Activated T-cell treated with anti-CD3 and anti-CD28 coated beads, Interleukin-2, amount 50 U/mL, for 4 hours (primary cell): ENCODE data around the gene CD24. TPM values are rescaled to one million over a fixed set of nuclear protein-coding genes. Genes with fewer than 3 reads are reported as not detected.

Experiments
- ATAC-seq, 2 donors: fragments of 200-7000 bp; cut with Tn5 transposase; one replicate each; pipeline ENCODE4 v1.10.0; 2021
- DNase-seq: peaks from one replicate; pipeline ENCODE4 v3.0.0-alpha.2; 2020
- H3K27me3 Mint-ChIP-seq: one replicate; pipeline ENCODE4 v1.8.0; 2021; ENCODE audit warnings: low read depth, mixed read lengths
- H3K36me3 Mint-ChIP-seq: one replicate; pipeline ENCODE4 v1.8.0; 2022; ENCODE audit warnings: mixed read lengths; ENCODE audit not compliant: insufficient read depth
- H3K4me1 Mint-ChIP-seq: one replicate; pipeline ENCODE4 v1.8.0; 2021; ENCODE audit warnings: low read depth, mixed read lengths
- H3K4me3 Mint-ChIP-seq: one replicate; pipeline ENCODE4 v1.8.0; 2021; ENCODE audit warnings: mild to moderate bottlenecking, moderate library complexity, mixed read lengths
- H3K9me3 Mint-ChIP-seq: one replicate; pipeline ENCODE4 v1.8.0; 2021; ENCODE audit warnings: mixed read lengths
- total RNA-seq, 3 donors: library from RNA; stranded (reverse); gene quantifications; one replicate each; pipeline ENCODE4 v1.2.1, GENCODE V29; 2021

The CD24 gene
- total RNA-seq, 3 donors from 2014 or later: 1.7 to 2.3 (median 1.7) TPM

- ATAC-seq: no peak
- no peaks in the 10 kb centered on the region for H3K36me3 Mint-ChIP-seq
- no peak for DNase-seq
- H3K27me3 Mint-ChIP-seq: peaks cover 16% of the 10 kb centered on the region
- H3K4me1 Mint-ChIP-seq: no peaks in the 10 kb centered on the region
- H3K9me3 Mint-ChIP-seq: peaks cover 11% of the 10 kb centered on the region
- H3K4me3 Mint-ChIP-seq: no peak overlapping the region
Observed at GRCh38 chr6:106961136-106961535, 13.4 kb downstream of the CD24 start.

GRCh38 chr6:106959985-106960384 lies 14.5 kb downstream of the CD24 start:
- H3K9me3 Mint-ChIP-seq: peaks cover 11% of the 10 kb centered on the region
- no peaks in the 10 kb centered on the region for H3K4me1 Mint-ChIP-seq
- DNase-seq (no peak), ATAC-seq (no peak)
- H3K27me3 Mint-ChIP-seq: peaks cover 16% of the 10 kb centered on the region
- H3K36me3 Mint-ChIP-seq: no peaks in the 10 kb centered on the region
- H3K4me3 Mint-ChIP-seq: no peak overlapping the region

- ATAC-seq: no peak
- H3K9me3 Mint-ChIP-seq: no peaks in the 10 kb centered on the region
- H3K4me1 Mint-ChIP-seq: no peaks in the 10 kb centered on the region
- no peak overlapping the region for H3K4me3 Mint-ChIP-seq
- no peaks in the 10 kb centered on the region for H3K36me3 Mint-ChIP-seq
- no peak for DNase-seq
- peaks cover 47% of the 10 kb centered on the region for H3K27me3 Mint-ChIP-seq
Observed at GRCh38 chr6:106939848-106940247, 34.7 kb downstream of the CD24 start.

GRCh38 chr6:106939208-106939607 lies 35.3 kb downstream of the CD24 start:
- H3K4me1 Mint-ChIP-seq: no peaks in the 10 kb centered on the region
- no peaks in the 10 kb centered on the region for H3K9me3 Mint-ChIP-seq
- H3K36me3 Mint-ChIP-seq: no peaks in the 10 kb centered on the region
- peaks cover 47% of the 10 kb centered on the region for H3K27me3 Mint-ChIP-seq
- ATAC-seq (no peak), DNase-seq (no peak)
- H3K4me3 Mint-ChIP-seq: no peak overlapping the region

DNA sequence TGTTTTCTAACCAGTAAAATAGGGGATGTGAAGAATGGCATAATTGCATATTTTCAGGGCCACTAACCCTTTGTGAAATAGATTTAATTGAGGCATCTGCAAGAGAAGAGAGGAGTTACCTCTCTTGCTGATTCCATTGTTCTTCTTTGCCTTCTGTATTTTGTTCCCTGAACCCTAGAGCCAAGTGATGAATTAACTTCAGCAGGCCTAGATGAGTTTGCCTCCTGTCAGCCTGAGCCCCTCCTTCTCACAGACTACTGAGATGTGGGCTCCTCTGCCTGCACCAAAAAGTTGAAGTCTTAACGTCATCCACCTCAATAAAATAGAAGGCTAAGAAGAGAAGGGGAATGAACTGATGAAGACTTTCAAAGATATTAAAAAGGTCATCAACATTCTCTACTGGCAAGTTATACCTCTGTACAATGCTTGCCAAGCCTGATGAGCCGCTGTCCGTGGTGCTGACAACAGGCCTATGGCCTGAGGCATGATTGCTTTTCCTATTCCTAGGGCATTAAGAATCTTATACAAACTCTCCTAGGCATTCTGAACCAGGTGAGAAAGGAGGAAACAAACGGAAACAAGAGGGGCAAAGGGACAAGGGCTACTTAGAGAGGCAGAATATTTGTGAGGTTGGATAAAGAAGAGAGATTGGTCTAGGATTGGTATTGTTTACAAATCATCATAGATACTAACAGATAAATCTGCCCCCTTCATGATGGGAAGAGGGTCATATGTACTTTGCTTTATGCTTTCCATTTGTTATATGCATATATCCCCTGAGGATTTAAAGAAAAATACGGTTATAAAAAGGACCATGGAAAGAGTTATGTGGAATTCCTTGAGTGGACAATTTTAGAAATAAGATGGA lies 46.8 kb downstream of the CD24 start:
- Mint-ChIP-seq H3K4me1 (no peaks in the 10 kb centered on the region), H3K9me3 (no peaks in the 10 kb centered on the region), H3K4me3 (no peak overlapping the region), H3K27me3 (peaks cover 19% of the 10 kb centered on the region), H3K36me3 (no peaks in the 10 kb centered on the region)
- ATAC-seq (no peak), DNase-seq (no peak)

DNA sequence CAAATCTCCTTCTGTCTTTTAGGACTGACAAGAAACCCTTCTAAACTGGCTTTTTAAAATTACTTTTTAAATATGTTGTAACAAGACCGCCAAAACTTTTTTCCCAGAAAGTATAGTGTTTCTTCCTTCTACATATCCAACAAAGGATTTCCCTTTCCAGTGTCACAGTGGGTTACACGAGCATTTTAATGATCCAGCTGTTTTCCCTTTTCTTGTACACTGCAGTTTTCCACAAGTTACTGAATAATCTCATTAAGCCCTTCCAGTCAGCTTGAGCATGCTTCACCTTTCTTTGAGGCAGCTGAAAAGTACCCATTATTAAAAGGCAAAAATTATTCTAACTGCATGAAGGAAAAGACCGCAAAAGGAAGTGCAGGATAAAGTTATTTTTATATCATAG lies 48.6 kb downstream of the CD24 start:
- H3K9me3 Mint-ChIP-seq: no peaks in the 10 kb centered on the region
- no peaks in the 10 kb centered on the region for H3K36me3 Mint-ChIP-seq
- no peak for ATAC-seq
- no peak overlapping the region for H3K4me3 Mint-ChIP-seq
- H3K4me1 Mint-ChIP-seq: no peaks in the 10 kb centered on the region
- peaks cover 21% of the 10 kb centered on the region for H3K27me3 Mint-ChIP-seq
- DNase-seq: no peak

GRCh38 chr6:106924694-106925523 lies 49.6 kb downstream of the CD24 start:
- H3K4me1 Mint-ChIP-seq: no peaks in the 10 kb centered on the region

DNA sequence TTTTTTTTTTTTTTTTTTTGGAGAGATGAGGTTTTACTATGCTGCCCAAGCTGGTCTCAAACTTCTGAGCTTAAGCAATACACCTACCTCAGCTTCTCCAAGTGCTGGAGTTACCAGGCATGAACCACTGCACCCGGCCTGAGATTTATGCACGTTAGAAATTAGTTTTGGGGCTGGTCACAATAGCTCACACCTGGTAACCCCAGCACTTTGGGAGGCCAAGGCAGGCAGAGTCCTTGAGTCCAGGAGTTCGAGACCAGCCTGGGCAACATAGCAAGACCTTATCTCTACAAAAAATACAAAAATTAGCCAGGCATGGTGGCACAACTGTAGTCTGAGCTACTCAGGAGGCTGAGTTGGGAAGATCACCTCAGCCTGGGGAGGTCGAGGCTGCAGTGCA lies 51.9 kb downstream of the CD24 start:
- Mint-ChIP-seq H3K4me3 (no peak overlapping the region), H3K36me3 (no peaks in the 10 kb centered on the region), H3K27me3 (peaks cover 25% of the 10 kb centered on the region), H3K9me3 (no peaks in the 10 kb centered on the region), H3K4me1 (no peaks in the 10 kb centered on the region)
- ATAC-seq (no peak), DNase-seq (no peak)

More at GRCh38 chr6:106924694-106925523, 49.6 kb downstream of the CD24 start:
- Mint-ChIP-seq H3K36me3 (no peaks in the 10 kb centered on the region), H3K27me3 (peaks cover 27% of the 10 kb centered on the region), H3K9me3 (no peaks in the 10 kb centered on the region), H3K4me3 (no peak overlapping the region)
- ATAC-seq (no peak), DNase-seq (no peak)

Other genes with a start within 250 kb of the CD24 start
- gene MTRES1, start 53.5 kb upstream of the CD24 start, total RNA-seq: 10 to 100 TPM; 15.4 to 17.1 (median 15.9) TPM
- gene BEND3, start 140.8 kb upstream of the CD24 start, total RNA-seq: 10 to 100 TPM in 2 of 3 donors, 1 to 10 TPM in 1; 8.9 to 12.0 (median 11.1) TPM